ENCODE data around the gene SEMA6D.

SEMA6D gene

GRCh38 chr15:47792231-47792630, 74.9 kb downstream of the SEMA6D start:
- H3K36me3 ChIP-seq (ENCODE audit: insufficient read depth, low read depth, low read length), result no peaks in the 10 kb centered on the region
- no peaks in the 10 kb centered on the region for H3K27me3 ChIP-seq (ENCODE audit: insufficient read depth, low read length)
- H3K9ac ChIP-seq (ENCODE audit: low read depth, low read length), result no peak overlapping the region
- no peak overlapping the region for H3K4me3 ChIP-seq (ENCODE audit: low read length)
- no peaks in the 10 kb centered on the region; the same call in 1 of the 2 replicates for H3K4me1 ChIP-seq (ENCODE audit: insufficient read depth, low read length)
- no peak overlapping the region for H3K27ac ChIP-seq (ENCODE audit: low read length)
- no peaks in the 10 kb centered on the region for H3K9me3 ChIP-seq (ENCODE audit: insufficient read depth, low read depth, low read length)

GRCh38 chr15:47794252-47794914, 77.1 kb downstream of the SEMA6D start:
- no peaks in the 10 kb centered on the region for H3K27me3 ChIP-seq (ENCODE audit: insufficient read depth, low read length)
- H3K9ac ChIP-seq (ENCODE audit: low read depth, low read length), result no peak overlapping the region
- H3K27ac ChIP-seq (ENCODE audit: low read length), result no peak overlapping the region
- no peaks in the 10 kb centered on the region for H3K9me3 ChIP-seq (ENCODE audit: insufficient read depth, low read depth, low read length)
- H3K4me1 ChIP-seq (ENCODE audit: insufficient read depth, low read length), result no peaks in the 10 kb centered on the region; the same call in 1 of the 2 replicates
- no peaks in the 10 kb centered on the region for H3K36me3 ChIP-seq (ENCODE audit: insufficient read depth, low read depth, low read length)
- no peak overlapping the region for H3K4me3 ChIP-seq (ENCODE audit: low read length)

- Histone ChIP-seq H3K36me3 (ENCODE audit: insufficient read depth, low read depth, low read length) (no peaks in the 10 kb centered on the region), H3K4me3 (ENCODE audit: low read length) (no peak overlapping the region), H3K27me3 (ENCODE audit: insufficient read depth, low read length) (no peaks in the 10 kb centered on the region), H3K9ac (ENCODE audit: low read depth, low read length) (no peak overlapping the region), H3K9me3 (ENCODE audit: insufficient read depth, low read depth, low read length) (no peaks in the 10 kb centered on the region), H3K27ac (ENCODE audit: low read length) (no peak overlapping the region), H3K4me1 (ENCODE audit: insufficient read depth, low read length) (no peaks in the 10 kb centered on the region; the same call in 1 of the 2 replicates)
Measured at GRCh38 chr15:47795864-47796263, 78.6 kb downstream of the SEMA6D start.

GRCh38 chr15:47796339-47796738, 79.0 kb downstream of the SEMA6D start:
- Histone ChIP-seq H3K4me3 (ENCODE audit: low read length) (no peak overlapping the region), H3K27me3 (ENCODE audit: insufficient read depth, low read length) (no peaks in the 10 kb centered on the region), H3K36me3 (ENCODE audit: insufficient read depth, low read depth, low read length) (no peaks in the 10 kb centered on the region), H3K9me3 (ENCODE audit: insufficient read depth, low read depth, low read length) (no peaks in the 10 kb centered on the region), H3K27ac (ENCODE audit: low read length) (no peak overlapping the region), H3K9ac (ENCODE audit: low read depth, low read length) (no peak overlapping the region), H3K4me1 (ENCODE audit: insufficient read depth, low read length) (no peaks in the 10 kb centered on the region; the same call in 1 of the 2 replicates)

- H3K4me3 ChIP-seq (ENCODE audit: low read length), result no peak overlapping the region
- no peaks in the 10 kb centered on the region for H3K9me3 ChIP-seq (ENCODE audit: insufficient read depth, low read depth, low read length)
- no peaks in the 10 kb centered on the region for H3K36me3 ChIP-seq (ENCODE audit: insufficient read depth, low read depth, low read length)
- no peaks in the 10 kb centered on the region; the same call in 1 of the 2 replicates for H3K4me1 ChIP-seq (ENCODE audit: insufficient read depth, low read length)
- no peak overlapping the region for H3K27ac ChIP-seq (ENCODE audit: low read length)
- no peak overlapping the region for H3K9ac ChIP-seq (ENCODE audit: low read depth, low read length)
- H3K27me3 ChIP-seq (ENCODE audit: insufficient read depth, low read length), result no peaks in the 10 kb centered on the region
Measured at GRCh38 chr15:47796830-47797229, 79.5 kb downstream of the SEMA6D start.

- Histone ChIP-seq H3K4me3 (ENCODE audit: low read length) (no peak overlapping the region), H3K9me3 (ENCODE audit: insufficient read depth, low read depth, low read length) (no peaks in the 10 kb centered on the region), H3K27me3 (ENCODE audit: insufficient read depth, low read length) (no peaks in the 10 kb centered on the region), H3K4me1 (ENCODE audit: insufficient read depth, low read length) (no peaks in the 10 kb centered on the region), H3K9ac (ENCODE audit: low read depth, low read length) (no peak overlapping the region), H3K36me3 (ENCODE audit: insufficient read depth, low read depth, low read length) (no peaks in the 10 kb centered on the region), H3K27ac (ENCODE audit: low read length) (no peak overlapping the region)
Measured at GRCh38 chr15:47801522-47801921, 84.2 kb downstream of the SEMA6D start.

- Histone ChIP-seq H3K27ac (ENCODE audit: low read length) (no peak overlapping the region), H3K9ac (ENCODE audit: low read depth, low read length) (no peak overlapping the region), H3K36me3 (ENCODE audit: insufficient read depth, low read depth, low read length) (no peaks in the 10 kb centered on the region), H3K27me3 (ENCODE audit: insufficient read depth, low read length) (no peaks in the 10 kb centered on the region), H3K9me3 (ENCODE audit: insufficient read depth, low read depth, low read length) (no peaks in the 10 kb centered on the region), H3K4me3 (ENCODE audit: low read length) (no peak overlapping the region), H3K4me1 (ENCODE audit: insufficient read depth, low read length) (no peaks in the 10 kb centered on the region)
Measured at GRCh38 chr15:47802216-47802615, 84.9 kb downstream of the SEMA6D start.

GRCh38 chr15:47803767-47804166, 86.5 kb downstream of the SEMA6D start:
- Histone ChIP-seq H3K4me3 (ENCODE audit: low read length) (no peak overlapping the region), H3K36me3 (ENCODE audit: insufficient read depth, low read depth, low read length) (no peaks in the 10 kb centered on the region), H3K9ac (ENCODE audit: low read depth, low read length) (no peak overlapping the region), H3K4me1 (ENCODE audit: insufficient read depth, low read length) (no peaks in the 10 kb centered on the region), H3K27me3 (ENCODE audit: insufficient read depth, low read length) (no peaks in the 10 kb centered on the region), H3K27ac (ENCODE audit: low read length) (no peak overlapping the region), H3K9me3 (ENCODE audit: insufficient read depth, low read depth, low read length) (no peaks in the 10 kb centered on the region)

GRCh38 chr15:47804733-47805132, 87.4 kb downstream of the SEMA6D start:
- Histone ChIP-seq H3K27ac (ENCODE audit: low read length) (no peak overlapping the region), H3K9ac (ENCODE audit: low read depth, low read length) (no peak overlapping the region), H3K9me3 (ENCODE audit: insufficient read depth, low read depth, low read length) (no peaks in the 10 kb centered on the region), H3K36me3 (ENCODE audit: insufficient read depth, low read depth, low read length) (no peaks in the 10 kb centered on the region), H3K4me3 (ENCODE audit: low read length) (no peak overlapping the region), H3K4me1 (ENCODE audit: insufficient read depth, low read length) (no peaks in the 10 kb centered on the region), H3K27me3 (ENCODE audit: insufficient read depth, low read length) (no peaks in the 10 kb centered on the region)

- no peak overlapping the region for H3K27ac ChIP-seq (ENCODE audit: low read length)
- H3K4me3 ChIP-seq (ENCODE audit: low read length), result no peak overlapping the region
- no peaks in the 10 kb centered on the region for H3K4me1 ChIP-seq (ENCODE audit: insufficient read depth, low read length)
- H3K27me3 ChIP-seq (ENCODE audit: insufficient read depth, low read length), result no peaks in the 10 kb centered on the region
- H3K9ac ChIP-seq (ENCODE audit: low read depth, low read length), result no peak overlapping the region
- H3K36me3 ChIP-seq (ENCODE audit: insufficient read depth, low read depth, low read length), result no peaks in the 10 kb centered on the region
- H3K9me3 ChIP-seq (ENCODE audit: insufficient read depth, low read depth, low read length), result no peaks in the 10 kb centered on the region
Measured at GRCh38 chr15:47806008-47806407, 88.7 kb downstream of the SEMA6D start.

GRCh38 chr15:47811172-47811571, 93.9 kb downstream of the SEMA6D start:
- no peaks in the 10 kb centered on the region for H3K4me1 ChIP-seq (ENCODE audit: insufficient read depth, low read length)
- no peaks in the 10 kb centered on the region for H3K36me3 ChIP-seq (ENCODE audit: insufficient read depth, low read depth, low read length)
- no peaks in the 10 kb centered on the region for H3K27me3 ChIP-seq (ENCODE audit: insufficient read depth, low read length)
- H3K9me3 ChIP-seq (ENCODE audit: insufficient read depth, low read depth, low read length), result no peaks in the 10 kb centered on the region
- no peak overlapping the region for H3K4me3 ChIP-seq (ENCODE audit: low read length)
- no peak overlapping the region for H3K9ac ChIP-seq (ENCODE audit: low read depth, low read length)
- H3K27ac ChIP-seq (ENCODE audit: low read length), result no peak overlapping the region

- Histone ChIP-seq H3K36me3 (ENCODE audit: insufficient read depth, low read depth, low read length) (no peaks in the 10 kb centered on the region), H3K4me1 (ENCODE audit: insufficient read depth, low read length) (peaks cover 4% of the 10 kb centered on the region; the same call in 1 of the 2 replicates), H3K9me3 (ENCODE audit: insufficient read depth, low read depth, low read length) (no peaks in the 10 kb centered on the region), H3K27ac (ENCODE audit: low read length) (no peak overlapping the region), H3K4me3 (ENCODE audit: low read length) (no peak overlapping the region), H3K27me3 (ENCODE audit: insufficient read depth, low read length) (no peaks in the 10 kb centered on the region), H3K9ac (ENCODE audit: low read depth, low read length) (no peak overlapping the region)
Measured at GRCh38 chr15:47812470-47812999, 95.2 kb downstream of the SEMA6D start.

Measured in iPS-20b (cell line).